ENCODE data around the gene PPP1R2.

PPP1R2 gene

GRCh38 chr3:195539479-195539878 is 3.6 kb downstream of the PPP1R2 start:
- ChIA-PET POLR2A (ENCODE audit: low non-redundant PET) (no interaction called here), CTCF (no interaction called here)
- TF ChIP-seq, protein P1, sequence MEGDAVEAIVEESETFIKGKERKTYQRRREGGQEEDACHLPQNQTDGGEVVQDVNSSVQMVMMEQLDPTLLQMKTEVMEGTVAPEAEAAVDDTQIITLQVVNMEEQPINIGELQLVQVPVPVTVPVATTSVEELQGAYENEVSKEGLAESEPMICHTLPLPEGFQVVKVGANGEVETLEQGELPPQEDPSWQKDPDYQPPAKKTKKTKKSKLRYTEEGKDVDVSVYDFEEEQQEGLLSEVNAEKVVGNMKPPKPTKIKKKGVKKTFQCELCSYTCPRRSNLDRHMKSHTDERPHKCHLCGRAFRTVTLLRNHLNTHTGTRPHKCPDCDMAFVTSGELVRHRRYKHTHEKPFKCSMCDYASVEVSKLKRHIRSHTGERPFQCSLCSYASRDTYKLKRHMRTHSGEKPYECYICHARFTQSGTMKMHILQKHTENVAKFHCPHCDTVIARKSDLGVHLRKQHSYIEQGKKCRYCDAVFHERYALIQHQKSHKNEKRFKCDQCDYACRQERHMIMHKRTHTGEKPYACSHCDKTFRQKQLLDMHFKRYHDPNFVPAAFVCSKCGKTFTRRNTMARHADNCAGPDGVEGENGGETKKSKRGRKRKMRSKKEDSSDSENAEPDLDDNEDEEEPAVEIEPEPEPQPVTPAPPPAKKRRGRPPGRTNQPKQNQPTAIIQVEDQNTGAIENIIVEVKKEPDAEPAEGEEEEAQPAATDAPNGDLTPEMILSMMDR (conservative IDR thresholded peaks at IDR 0.05; ENCODE audit: low read depth) = no peak
- no peak overlapping the region for H3K27ac ChIP-seq
- no peak for DNase-seq (ENCODE audit: low spot score)

GRCh38 chr3:195537995-195538394 is 5.1 kb downstream of the PPP1R2 start:
- ChIA-PET POLR2A (ENCODE audit: low non-redundant PET) (no interaction called here), CTCF (no interaction called here)
- TF ChIP-seq, protein P1 (conservative IDR thresholded peaks at IDR 0.05; ENCODE audit: low read depth) = no peak
- no peak for DNase-seq (ENCODE audit: low spot score)
- no peak overlapping the region for H3K27ac ChIP-seq

- TF ChIP-seq, protein P1 (conservative IDR thresholded peaks at IDR 0.05; ENCODE audit: low read depth) = no peak
- DNase-seq (ENCODE audit: low spot score) = no peak
- ChIA-PET CTCF (interaction anchor here (1.0 kb wide), 1 partner anchor 337 kb away, joined by 4 read pairs; no protein-coding TSS in a partner anchor), POLR2A (ENCODE audit: low non-redundant PET) (interaction anchor here (0.5 kb wide), 1 partner anchor 93 kb away, joined by 5 read pairs; no protein-coding TSS in a partner anchor)
- H3K27ac ChIP-seq = no peak overlapping the region
Observed at GRCh38 chr3:195535293-195535692, 7.8 kb downstream of the PPP1R2 start.

DNA sequence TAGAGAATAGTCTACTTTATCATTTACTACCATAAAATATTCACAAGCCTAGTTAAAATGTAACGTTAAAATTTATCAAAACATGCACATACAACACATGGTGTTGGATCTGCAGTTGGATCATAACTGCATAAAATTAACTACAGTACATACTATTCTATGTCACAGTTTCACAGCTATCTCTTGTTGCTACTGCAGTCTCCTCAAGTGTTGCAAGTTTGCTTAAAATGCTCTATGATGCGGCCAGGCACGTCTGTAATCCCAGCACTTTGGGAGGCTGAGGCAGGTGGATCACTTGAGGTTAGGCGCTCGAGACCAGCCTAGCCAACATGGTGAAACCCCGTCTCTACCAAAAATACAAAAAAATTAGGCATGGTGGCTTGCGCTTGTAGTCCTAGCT is 10.3 kb downstream of the PPP1R2 start:
- no peak overlapping the region for H3K27ac ChIP-seq
- ChIA-PET CTCF (interaction anchor here (0.7 to 1.0 kb wide), 2 partner anchors 262 to 563 kb away, joined by 3 to 4 read pairs; partner anchors contain the start of gene XXYLT1), POLR2A (ENCODE audit: low non-redundant PET) (no interaction called here)
- TF ChIP-seq, protein P1 (conservative IDR thresholded peaks at IDR 0.05; ENCODE audit: low read depth) = no peak
- DNase-seq (ENCODE audit: low spot score) = no peak

DNA sequence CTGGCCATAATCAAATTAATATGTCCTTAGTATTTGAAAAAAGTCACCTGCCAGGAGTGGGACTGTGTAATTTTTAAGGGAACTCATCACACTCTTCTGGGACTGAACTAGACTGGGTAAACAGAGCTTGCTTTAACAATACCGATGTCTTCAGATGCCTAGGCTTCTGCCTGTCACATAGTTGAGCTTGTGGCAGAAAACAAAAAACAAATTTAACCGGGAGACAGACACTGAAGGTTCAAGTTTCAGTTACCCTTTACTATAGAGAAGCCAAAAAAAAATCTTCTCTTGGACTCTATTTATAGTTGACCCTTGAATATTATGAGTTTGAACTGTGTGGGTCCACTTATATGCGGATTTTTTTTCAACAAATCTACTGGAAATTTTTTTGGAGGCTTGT is 10.8 kb downstream of the PPP1R2 start:
- ChIA-PET CTCF (interaction anchor here (1.0 kb wide), 1 partner anchor 261 kb away, joined by 3 read pairs; the partner anchor contains the start of gene XXYLT1), POLR2A (ENCODE audit: low non-redundant PET) (no interaction called here)
- H3K27ac ChIP-seq = no peak overlapping the region
- no peak for DNase-seq (ENCODE audit: low spot score)
- TF ChIP-seq, protein P1 (conservative IDR thresholded peaks at IDR 0.05; ENCODE audit: low read depth) = no peak

GRCh38 chr3:195531683-195532082 is 11.4 kb downstream of the PPP1R2 start:
- DNase-seq (ENCODE audit: low spot score) = no peak
- TF ChIP-seq, protein P1 (conservative IDR thresholded peaks at IDR 0.05; ENCODE audit: low read depth) = no peak
- H3K27ac ChIP-seq = no peak overlapping the region
- ChIA-PET CTCF (no interaction called here), POLR2A (ENCODE audit: low non-redundant PET) (no interaction called here)

All from RWPE1 (cell line).